GM21825 (cell line): Measurements from ENCODE around the gene SLC19A1.

Experiments
- ATAC-seq: cut with Tn5 transposase; IDR thresholded peaks from one replicate; pipeline ENCODE4 v1.9.1; 2021; ENCODE audit warnings: mild to moderate bottlenecking, moderate library complexity; ENCODE audit not compliant: unreplicated experiment

SLC19A1 gene

DNA sequence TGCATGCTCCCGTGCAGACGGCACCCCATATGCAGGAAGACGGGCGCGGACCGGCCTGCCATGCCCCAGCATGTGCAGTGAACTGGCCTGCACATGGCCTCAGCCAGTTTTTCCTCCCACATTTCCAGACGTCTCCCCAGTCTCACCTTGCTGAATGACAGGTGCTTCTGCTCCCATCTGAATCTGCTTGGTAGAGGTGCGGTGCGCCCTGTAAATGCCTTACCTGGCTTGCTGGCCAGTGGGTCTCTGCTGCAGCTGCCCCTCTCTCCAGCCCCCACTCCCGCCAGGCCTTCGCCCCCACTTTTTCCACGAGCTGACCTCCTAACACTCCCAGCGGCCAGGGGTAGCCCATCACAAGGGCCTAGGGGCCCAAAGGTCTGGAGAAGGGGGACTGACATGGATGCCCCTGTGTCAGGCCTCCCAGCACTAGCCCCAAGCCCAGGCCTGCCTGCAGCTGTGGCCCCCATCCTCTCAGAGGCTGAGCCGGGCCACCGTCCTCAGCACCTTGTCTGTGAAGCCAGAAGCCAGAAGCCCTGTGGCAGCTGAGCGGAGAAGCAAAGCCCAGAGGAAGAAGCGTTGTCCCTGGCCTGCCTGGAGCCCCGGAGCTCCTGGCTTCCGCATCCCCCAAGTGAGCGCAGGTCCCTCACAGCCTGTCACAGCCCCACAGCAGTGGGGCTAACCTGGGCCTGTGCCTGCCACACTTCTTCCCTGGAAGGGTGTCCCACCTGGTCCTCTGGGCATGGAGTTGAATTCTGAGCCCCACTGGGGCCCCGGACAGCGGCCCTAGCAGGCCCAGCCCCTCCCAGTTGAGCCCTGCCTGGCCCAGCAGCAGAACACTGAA is 3.7 kb upstream of the SLC19A1 start:
- ATAC-seq: no peak

DNA sequence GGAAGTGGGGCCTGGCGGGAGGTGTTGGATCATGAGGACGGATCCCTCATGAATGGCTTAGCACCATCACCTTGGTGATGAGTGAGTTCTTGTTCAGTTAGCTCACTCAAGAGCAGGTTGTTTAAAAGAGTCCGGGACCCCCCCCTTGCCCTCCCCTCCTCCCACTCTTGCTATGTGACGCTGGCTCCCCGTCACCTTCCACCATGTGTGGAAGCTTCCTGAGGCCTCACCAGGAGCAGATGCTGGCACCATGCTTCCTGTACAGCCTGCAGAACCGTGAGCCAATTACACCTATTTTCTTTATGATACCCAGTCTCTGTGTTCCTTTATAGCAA is 3.0 kb upstream of the SLC19A1 start:
- no peak for ATAC-seq

GRCh38 chr21:45544449-45545235 is 2.4 kb upstream of the SLC19A1 start:
- no peak for ATAC-seq

DNA sequence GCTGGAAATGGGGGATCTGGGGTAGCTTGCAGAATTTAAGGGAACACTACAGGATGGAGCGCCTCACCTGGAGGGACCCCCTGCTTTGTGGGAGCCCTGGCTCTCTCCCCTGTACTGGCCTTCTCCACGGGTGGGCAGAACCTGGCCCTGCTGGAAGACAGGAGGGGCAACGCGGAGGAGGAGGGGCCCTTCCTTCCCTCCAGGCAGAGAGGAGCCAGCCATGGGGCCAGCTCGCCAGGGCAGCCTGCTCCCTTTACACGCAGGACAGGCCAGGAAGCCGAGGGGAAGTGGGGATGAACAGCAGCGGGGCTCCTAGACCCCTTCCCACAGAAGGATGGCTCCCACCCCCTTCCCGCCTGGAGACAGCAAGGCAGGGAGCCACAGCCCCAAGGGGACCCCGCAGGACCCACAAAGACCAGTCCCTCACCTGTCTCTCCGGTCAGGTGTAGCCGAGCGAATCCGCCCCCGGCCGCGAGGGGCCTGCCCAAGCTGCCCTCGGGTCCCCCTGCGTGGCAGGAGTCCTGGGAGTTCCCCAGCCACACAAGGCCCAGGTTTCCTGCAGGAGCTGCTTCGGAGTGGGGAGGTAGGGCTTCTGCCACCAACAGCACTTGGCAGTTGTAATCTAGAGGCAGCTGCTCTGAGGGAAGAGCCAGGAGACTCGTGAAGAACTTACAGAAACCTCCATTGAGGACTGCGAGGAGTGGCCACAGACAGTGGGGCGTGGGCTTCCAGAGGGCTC is 1.6 kb upstream of the SLC19A1 start:
- ATAC-seq: no peak

DNA sequence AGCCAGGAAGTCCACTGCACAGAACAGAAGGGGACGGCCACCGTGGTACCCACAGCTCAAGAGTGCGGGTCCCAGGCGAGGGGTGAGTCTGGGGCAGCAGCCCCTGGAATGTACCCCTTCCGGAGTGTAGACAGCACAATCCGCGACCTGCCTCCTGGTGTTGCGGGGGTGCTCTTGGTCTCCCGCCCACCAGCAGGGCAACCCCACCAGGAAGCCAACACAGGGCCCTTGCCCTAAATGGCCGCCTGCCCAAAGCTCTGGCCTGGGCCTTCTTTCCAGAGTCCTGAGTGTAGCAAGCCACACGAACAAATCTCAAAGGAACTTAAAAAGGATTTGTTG is 1.1 kb upstream of the SLC19A1 start:
- ATAC-seq: no peak

- no peak for ATAC-seq
These were observed 579 bp upstream of the SLC19A1 start for GRCh38 chr21:45542667-45543370.

GRCh38 chr21:45541221-45542039 is 810 bp downstream of the SLC19A1 start:
- ATAC-seq: peak; percentile 45

DNA sequence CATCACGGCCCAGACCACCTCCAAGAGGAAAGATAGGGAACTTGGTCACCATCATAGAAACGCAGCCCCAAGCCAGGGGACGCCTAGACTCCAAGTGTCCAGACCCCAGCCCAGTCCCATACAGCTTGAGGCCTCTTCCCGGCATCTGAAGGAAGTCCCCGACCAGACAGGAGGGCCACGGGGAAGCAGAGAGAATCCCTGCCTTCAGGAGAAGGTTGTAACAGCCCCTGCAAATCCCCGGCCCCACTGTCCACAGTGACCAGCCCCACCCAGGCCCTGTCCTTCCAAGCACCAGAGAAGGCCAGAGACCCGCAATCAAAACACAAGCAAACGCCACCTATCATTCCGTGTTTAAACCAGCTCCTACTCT is 1.7 kb downstream of the SLC19A1 start:
- no peak for ATAC-seq

DNA sequence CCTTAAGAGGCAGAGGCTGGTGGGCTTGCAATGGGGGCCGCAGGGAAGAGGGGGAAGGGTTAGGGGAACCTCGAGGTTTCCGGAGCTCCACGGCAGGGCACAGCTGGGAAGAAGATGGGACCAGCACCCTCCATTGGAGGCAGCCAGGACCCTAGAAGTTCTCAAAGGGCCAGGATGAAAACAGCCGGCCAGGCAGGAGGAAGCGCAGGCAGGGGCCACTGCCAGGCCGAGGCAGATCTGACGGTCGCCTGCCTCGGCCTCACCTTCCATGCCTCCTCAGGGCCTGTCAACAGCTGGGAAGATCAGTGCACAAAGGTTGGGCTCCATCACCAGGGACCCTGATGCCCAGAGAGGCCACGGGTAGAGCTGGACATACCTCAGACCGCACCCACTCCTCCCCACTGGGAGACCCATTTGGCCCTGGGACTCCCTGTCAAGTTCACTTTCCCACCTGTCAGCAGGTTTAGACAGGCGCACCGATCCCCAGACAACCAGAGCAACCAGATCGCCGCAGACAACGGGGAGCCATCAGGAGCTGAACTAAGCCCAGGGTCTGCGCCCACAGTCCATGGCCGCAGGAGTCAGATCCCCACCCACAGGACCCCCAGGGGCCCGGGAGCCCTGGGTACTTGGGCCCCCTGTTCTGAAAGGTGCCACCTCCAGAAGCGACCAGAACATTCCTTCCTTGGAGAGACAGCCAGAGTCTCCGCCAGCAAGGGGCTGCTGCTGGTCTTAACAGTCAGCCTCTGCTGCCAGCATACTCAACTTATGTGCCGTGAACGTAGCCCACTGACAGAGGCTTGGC is 2.2 kb downstream of the SLC19A1 start:
- no peak for ATAC-seq

- ATAC-seq: no peak
These were observed 3.0 kb downstream of the SLC19A1 start for GRCh38 chr21:45539046-45539795.

DNA sequence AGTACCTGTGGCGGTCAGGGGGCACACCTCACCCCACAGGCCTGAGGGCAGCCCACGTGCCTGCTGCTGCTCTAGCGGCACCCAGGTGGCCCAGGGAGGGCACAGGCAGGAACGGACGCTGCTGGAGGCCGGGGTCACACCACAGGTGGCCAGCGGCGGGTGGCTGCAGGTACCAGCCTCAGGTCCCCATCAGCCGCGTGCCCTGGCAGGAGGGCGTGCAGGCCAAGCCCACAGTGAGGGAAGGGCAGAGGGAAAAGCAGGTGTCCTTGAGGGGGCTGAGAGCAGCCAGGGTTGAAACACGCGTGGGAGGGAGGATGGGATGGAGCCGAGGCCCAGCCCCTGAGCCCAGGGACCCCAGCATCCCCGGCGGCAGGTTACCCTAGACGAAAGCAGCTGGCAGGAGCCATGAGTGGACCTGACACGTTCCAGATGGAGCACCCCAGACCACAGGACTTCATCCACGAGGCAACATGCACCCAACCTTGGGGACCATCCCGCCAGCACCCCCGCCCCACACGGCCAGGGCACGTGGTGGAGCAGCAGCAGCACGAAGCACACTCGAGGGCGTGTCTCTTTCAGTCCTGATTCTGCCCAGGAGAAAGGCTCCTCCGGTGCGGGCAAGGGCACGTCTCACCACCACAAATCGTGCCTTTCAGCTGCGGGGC is 3.7 kb downstream of the SLC19A1 start:
- no peak for ATAC-seq

DNA sequence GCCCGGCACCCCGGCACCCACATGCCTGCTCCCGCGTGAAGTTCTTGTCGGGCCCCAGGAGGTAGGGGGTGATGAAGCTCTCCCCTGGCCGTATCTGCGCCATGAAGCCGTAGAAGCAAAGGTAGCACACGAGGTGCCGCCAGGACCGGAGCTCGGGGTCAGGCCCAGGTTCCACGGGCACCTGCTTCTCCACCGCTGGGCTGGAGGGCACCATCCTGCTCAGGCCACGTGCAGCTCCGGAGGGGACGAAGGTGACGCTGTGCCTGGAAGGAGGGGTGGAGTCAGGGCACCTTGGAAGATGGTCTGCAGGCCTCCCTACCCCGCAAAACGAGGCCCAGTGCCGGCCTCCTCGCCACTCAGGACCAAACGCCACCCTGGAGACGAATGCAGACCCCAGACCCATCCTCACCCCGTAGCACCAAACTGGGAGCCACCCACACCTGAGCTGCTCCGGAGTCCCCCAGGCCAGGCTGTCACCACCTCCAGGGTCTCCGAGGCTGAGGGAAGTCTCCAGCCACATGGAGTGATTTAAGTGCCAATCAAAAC is 4.4 kb downstream of the SLC19A1 start:
- no peak for ATAC-seq

- ATAC-seq: no peak
These were observed 5.0 kb downstream of the SLC19A1 start for GRCh38 chr21:45537111-45537745.

DNA sequence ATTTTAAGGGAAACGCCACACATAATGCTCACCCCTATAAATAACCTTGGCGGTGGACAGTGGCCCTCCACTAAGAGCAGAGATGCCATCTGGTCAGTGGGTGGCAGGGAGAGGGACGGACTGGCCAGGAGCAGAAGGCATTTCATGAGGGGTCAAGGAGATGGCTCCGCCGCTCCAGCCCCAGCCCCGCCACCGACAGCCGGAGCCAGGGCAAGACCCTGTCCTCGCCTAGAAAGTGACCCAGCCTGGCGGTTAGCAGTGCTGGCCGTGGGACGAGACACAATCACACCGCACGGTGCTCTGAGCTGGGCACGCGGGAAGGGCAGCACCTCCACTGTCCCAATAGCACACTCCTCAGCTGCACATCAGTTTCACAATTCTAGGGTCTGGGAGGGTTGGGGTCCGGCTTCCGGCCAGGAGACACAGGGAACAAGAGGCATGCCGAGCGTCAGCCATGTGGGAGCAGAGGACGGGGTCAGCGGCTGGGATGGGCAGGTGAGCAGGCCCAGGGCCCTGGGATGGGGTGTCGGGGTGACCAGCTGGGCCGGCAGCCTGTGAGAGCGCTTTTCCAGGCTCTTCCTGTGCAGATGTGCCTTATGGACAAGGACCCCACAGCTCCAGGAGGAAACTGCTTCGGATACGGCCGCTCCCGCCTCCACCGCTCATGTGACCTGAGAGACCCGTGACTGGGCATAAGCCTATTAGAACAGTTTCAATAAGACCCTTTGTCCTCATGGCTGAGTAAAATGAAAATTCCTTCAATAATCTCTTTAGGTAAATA is 5.7 kb downstream of the SLC19A1 start:
- ATAC-seq: no peak

DNA sequence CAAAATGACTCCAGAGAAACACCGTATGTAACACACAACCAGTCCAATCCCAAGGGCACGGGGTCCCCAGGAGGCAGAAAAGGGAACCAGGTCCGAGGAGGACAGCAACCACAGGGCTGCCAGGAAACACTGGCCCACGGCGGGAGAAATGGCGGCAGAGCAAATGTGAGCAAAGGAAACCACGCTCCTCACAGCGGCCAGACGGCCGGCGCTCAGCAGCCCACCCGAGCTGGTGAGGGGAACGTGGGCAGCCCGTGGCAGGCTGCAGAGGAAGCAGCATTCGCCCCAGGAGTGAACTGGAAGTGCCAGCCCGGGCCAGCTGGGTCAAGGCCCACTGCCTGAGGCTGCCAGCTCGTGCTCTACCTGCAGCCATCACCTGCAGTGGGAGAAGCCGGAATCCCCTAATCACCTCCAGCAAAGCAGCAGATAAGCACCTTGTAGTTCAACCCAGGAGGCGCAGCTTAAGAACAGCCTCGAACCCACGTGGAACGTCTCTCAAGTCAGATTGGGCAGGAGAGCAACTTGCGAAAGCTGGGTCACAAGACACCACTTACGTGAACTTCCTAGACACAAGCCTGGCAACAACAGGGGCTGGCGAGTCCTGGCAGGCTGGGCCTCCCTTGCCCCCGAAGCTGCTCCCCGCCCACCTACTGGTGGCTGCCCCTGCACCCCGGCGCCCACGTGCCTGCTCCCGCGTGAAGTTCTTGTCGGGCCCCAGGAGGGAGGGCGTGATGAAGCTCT is 6.7 kb downstream of the SLC19A1 start:
- no peak for ATAC-seq
